ENCODE results near the gene C2orf49.
"Not testable (repeated sequence)": the region's sequence is repeated elsewhere in the genome, so short reads cannot be mapped to it uniquely, and the experiment has no call there.

C2orf49 gene

DNA sequence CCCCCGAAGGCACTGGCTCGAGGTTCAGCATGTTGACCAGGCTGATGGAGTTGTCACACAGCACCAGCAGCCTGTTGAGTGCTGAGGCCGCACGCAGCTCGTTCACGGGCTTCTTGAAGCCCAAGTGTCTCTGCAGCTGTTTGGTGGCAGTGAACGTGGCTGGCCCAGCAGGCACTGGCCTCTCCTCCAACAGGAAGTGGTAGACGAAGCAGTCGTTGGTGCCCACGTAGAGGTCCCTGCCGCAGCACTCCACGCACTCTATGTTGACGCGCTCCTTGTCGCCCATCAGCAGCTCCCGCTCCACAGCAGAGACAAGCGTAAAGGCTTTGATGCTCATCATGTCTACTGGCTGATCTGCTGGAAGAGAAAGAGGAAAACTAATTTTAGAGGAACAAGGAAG, 29.4 kb upstream of the C2orf49 start:
- Mint-ChIP-seq H3K4me3 (no peak overlapping the region), H3K27ac (no peak overlapping the region), H3K27me3 (no peaks in the 10 kb centered on the region), H3K36me3 (peaks cover 31 to 36% of the 10 kb centered on the region in 2 donors), H3K4me1 (peaks cover 16 to 40% of the 10 kb centered on the region in 2 donors), H3K9me3 (peaks cover 3 to 4% of the 10 kb centered on the region in 2 donors)
- ATAC-seq (replicated peaks) (no peak), DNase-seq (no peak)

- ATAC-seq (replicated peaks): no peak
- Mint-ChIP-seq H3K9me3 (peaks cover 3 to 4% of the 10 kb centered on the region in 2 donors), H3K36me3 (peaks cover 31 to 36% of the 10 kb centered on the region in 2 donors), H3K4me3 (no peak overlapping the region), H3K4me1 (peaks cover 18 to 41% of the 10 kb centered on the region in 2 donors), H3K27ac (no peak overlapping the region), H3K27me3 (no peaks in the 10 kb centered on the region)
- DNase-seq: no peak
These were observed 28.8 kb upstream of the C2orf49 start for GRCh38 chr2:105308382-105309146.

DNA sequence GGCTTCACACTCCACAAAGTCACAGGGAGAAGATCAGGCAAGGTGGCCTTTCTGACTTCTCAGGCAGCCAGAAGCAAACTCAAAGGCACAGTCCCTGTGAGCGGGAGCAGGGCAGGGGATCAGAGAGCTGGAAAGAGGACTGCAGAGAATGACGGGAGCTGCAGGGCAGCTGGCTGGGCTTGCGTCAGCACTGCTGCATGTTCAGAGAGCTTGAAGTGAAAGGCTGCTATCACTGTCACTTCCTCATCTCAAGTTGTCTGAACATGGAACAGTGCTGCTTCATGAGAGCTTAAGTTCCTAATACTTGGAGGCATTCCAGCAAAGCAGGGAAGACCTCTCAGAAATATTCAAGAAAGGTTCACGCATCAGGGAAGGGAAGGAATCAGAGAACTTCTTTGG, 28.2 kb upstream of the C2orf49 start:
- Mint-ChIP-seq H3K27ac (no peak overlapping the region), H3K9me3 (peaks cover 3 to 4% of the 10 kb centered on the region in 2 donors), H3K36me3 (peaks cover 31 to 34% of the 10 kb centered on the region in 2 donors), H3K4me1 (peaks cover 20 to 38% of the 10 kb centered on the region in 2 donors), H3K4me3 (no peak overlapping the region), H3K27me3 (no peaks in the 10 kb centered on the region)
- peak; percentile 62 to 73 for ATAC-seq (replicated peaks)
- no peak for DNase-seq

GRCh38 chr2:105313877-105314276, 23.5 kb upstream of the C2orf49 start:
- peak overlapping the region; percentile 43 for H3K27ac Mint-ChIP-seq
- peaks cover 27 to 41% of the 10 kb centered on the region in 2 donors for H3K4me1 Mint-ChIP-seq
- no peak overlapping the region for H3K4me3 Mint-ChIP-seq
- peak; percentile 93 for ATAC-seq (replicated peaks)
- DNase-seq: no peak
- H3K27me3 Mint-ChIP-seq: no peaks in the 10 kb centered on the region
- peaks cover 12 to 22% of the 10 kb centered on the region in 2 donors for H3K36me3 Mint-ChIP-seq
- H3K9me3 Mint-ChIP-seq: peaks cover 3 to 4% of the 10 kb centered on the region in 2 donors

- peak; percentile 28 to 53 for ATAC-seq (replicated peaks)
- Mint-ChIP-seq H3K9me3 (peaks cover under 1 to 1% of the 10 kb centered on the region in 2 donors), H3K27me3 (no peaks in the 10 kb centered on the region), H3K36me3 (peaks cover 10 to 19% of the 10 kb centered on the region in 2 donors), H3K27ac (peak overlapping the region; percentile 88), H3K4me1 (peaks cover 25 to 38% of the 10 kb centered on the region in 2 donors), H3K4me3 (no peak overlapping the region)
- DNase-seq: no peak
These were observed 22.0 kb upstream of the C2orf49 start for GRCh38 chr2:105315314-105315713.

GRCh38 chr2:105317937-105318336, 19.4 kb upstream of the C2orf49 start:
- ATAC-seq (replicated peaks) (no peak), DNase-seq (no peak)
- no peak overlapping the region for H3K27ac Mint-ChIP-seq
- H3K4me1 Mint-ChIP-seq: peaks cover 29 to 38% of the 10 kb centered on the region in 2 donors
- peaks cover 10 to 20% of the 10 kb centered on the region in 2 donors for H3K36me3 Mint-ChIP-seq
- H3K27me3 Mint-ChIP-seq: no peaks in the 10 kb centered on the region
- H3K4me3 Mint-ChIP-seq: no peak overlapping the region
- H3K9me3 Mint-ChIP-seq: no peaks in the 10 kb centered on the region

- H3K9me3 Mint-ChIP-seq: no peaks in the 10 kb centered on the region
- H3K4me1 Mint-ChIP-seq: peaks cover 36 to 55% of the 10 kb centered on the region in 2 donors
- ATAC-seq (replicated peaks): no peak
- H3K36me3 Mint-ChIP-seq: peaks cover 14 to 31% of the 10 kb centered on the region in 2 donors
- no peak overlapping the region for H3K27ac Mint-ChIP-seq
- H3K27me3 Mint-ChIP-seq: no peaks in the 10 kb centered on the region
- no peak for DNase-seq
- no peak overlapping the region for H3K4me3 Mint-ChIP-seq
These were observed 16.6 kb upstream of the C2orf49 start for GRCh38 chr2:105320651-105321215.

DNA sequence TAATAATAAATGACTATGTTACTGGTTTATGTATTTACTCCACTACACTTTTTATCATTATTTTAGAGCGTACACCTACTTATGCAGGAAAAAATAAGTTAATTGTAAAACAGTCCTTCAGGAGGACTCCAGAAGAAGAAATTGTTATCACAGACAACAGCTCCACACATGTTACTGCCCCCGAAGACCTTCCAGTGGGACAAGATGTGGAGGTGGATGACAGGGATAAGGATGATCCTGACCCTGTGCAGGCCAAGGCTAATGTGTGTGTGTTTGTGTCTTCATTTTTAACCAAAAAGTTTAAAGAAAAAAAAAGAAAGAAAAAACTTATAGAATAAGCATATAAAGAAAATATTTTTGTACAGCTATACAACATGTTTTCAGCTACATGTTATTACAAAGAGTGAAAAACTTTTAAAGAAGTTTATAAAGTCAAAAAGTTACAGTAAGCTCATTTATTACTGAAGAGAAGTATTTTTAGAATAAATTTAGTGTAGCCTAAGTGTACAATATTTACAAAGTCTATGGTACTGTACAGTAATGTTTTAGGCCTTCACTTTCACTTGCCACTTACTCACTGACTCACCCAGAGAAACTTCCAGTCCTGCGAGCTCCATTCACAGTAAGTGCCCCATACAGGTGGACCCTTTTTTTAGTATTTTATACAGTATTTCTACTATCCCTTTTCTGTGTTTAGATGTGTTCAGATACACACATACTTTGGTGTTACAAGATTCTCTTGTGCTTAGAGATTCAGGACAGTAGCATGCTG, 15.3 kb upstream of the C2orf49 start:
- ATAC-seq (replicated peaks): peak in 1 of 2 donors; percentile 9

GRCh38 chr2:105323111-105323510, 14.2 kb upstream of the C2orf49 start:
- Mint-ChIP-seq H3K36me3 (peaks cover 10 to 27% of the 10 kb centered on the region in 2 donors), H3K4me1 (peaks cover 40 to 59% of the 10 kb centered on the region in 2 donors), H3K9me3 (no peaks in the 10 kb centered on the region), H3K27me3 (no peaks in the 10 kb centered on the region), H3K4me3 (peak overlapping the region in 1 of 2 donors; percentile 20), H3K27ac (no peak overlapping the region)
- ATAC-seq (replicated peaks) (peak; percentile 38 to 41), DNase-seq (no peak)

More for the DNA sequence above, 15.3 kb upstream of the C2orf49 start:
- Mint-ChIP-seq H3K4me3 (no peak overlapping the region), H3K27me3 (no peaks in the 10 kb centered on the region), H3K36me3 (peaks cover 14 to 34% of the 10 kb centered on the region in 2 donors), H3K9me3 (no peaks in the 10 kb centered on the region), H3K4me1 (peaks cover 40 to 59% of the 10 kb centered on the region in 2 donors), H3K27ac (no peak overlapping the region)
- no peak for DNase-seq

- peak; percentile 33 to 39 for ATAC-seq (replicated peaks)
- H3K36me3 Mint-ChIP-seq: peaks cover 9 to 27% of the 10 kb centered on the region in 2 donors
- DNase-seq: no peak
- H3K4me3 Mint-ChIP-seq: peak overlapping the region in 1 of 2 donors; percentile 19
- H3K27ac Mint-ChIP-seq: no peak overlapping the region
- H3K27me3 Mint-ChIP-seq: no peaks in the 10 kb centered on the region
- no peaks in the 10 kb centered on the region for H3K9me3 Mint-ChIP-seq
- H3K4me1 Mint-ChIP-seq: peaks cover 44 to 64% of the 10 kb centered on the region in 2 donors
These were observed 13.2 kb upstream of the C2orf49 start for GRCh38 chr2:105324101-105324500.

DNA sequence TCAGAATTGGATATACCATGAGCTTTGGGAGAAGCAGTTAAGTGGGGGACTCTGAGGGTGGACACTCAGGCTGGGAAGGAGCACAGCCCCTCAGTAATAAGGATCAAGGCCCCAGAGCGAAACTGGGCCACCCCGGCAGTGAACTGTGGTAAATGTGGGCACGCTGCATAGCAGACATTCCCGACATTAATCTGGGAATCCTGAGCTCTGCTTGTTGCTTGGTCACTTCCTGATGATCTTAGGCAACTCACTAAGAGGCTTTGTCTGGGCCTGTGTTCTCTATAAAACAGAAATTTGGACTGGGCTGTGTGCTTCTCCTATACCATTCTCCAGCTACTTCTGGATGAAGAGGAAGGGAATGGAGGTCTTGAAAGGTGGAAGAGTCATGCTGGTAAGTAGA, 12.6 kb upstream of the C2orf49 start:
- Mint-ChIP-seq H3K36me3 (peaks cover 9 to 27% of the 10 kb centered on the region in 2 donors), H3K4me1 (peaks cover 45 to 66% of the 10 kb centered on the region in 2 donors), H3K27ac (no peak overlapping the region), H3K9me3 (no peaks in the 10 kb centered on the region), H3K27me3 (no peaks in the 10 kb centered on the region), H3K4me3 (no peak overlapping the region)
- ATAC-seq (replicated peaks) (no peak), DNase-seq (no peak)

DNA sequence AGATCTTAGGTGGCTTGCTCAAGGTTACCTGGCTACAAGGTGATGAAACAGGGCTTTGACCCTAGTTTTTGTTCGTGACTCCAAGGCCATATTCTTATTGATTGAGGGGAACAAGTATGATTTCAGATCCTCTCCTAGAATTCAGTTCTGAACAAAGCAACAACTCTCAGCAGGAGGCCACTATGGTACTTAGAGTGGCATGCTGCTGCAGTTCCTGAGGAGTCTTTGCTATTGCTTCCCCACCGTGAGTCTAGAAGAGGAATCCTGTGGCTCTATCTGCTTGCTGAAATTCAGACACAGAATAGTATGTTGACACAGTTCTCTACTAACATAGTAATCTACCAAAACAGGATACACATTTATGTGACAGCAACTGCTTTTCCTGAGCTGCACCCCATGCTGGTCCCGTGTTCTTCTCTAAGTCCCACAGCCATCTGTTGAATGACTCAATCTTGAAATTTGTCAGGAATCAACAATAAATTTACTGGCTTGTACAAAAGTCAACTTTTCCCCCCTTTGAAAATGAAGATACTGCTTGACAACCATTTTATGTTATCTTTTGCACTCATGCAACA, 11.9 kb upstream of the C2orf49 start:
- peaks cover 44 to 66% of the 10 kb centered on the region in 2 donors for H3K4me1 Mint-ChIP-seq
- peaks cover 9 to 27% of the 10 kb centered on the region in 2 donors for H3K36me3 Mint-ChIP-seq
- DNase-seq (no peak), ATAC-seq (replicated peaks) (no peak)
- H3K9me3 Mint-ChIP-seq: no peaks in the 10 kb centered on the region
- H3K4me3 Mint-ChIP-seq: no peak overlapping the region
- no peaks in the 10 kb centered on the region for H3K27me3 Mint-ChIP-seq
- H3K27ac Mint-ChIP-seq: no peak overlapping the region

- not testable (repeated sequence) for H3K27me3 Mint-ChIP-seq; H3K9me3 Mint-ChIP-seq; DNase-seq; H3K4me3 Mint-ChIP-seq; ATAC-seq (replicated peaks); H3K27ac Mint-ChIP-seq
- Mint-ChIP-seq H3K36me3 (peaks cover 9 to 27% of the 10 kb centered on the region in 2 donors), H3K4me1 (peaks cover 47 to 70% of the 10 kb centered on the region in 2 donors)
These were observed 10.1 kb upstream of the C2orf49 start for GRCh38 chr2:105327271-105327670.

DNA sequence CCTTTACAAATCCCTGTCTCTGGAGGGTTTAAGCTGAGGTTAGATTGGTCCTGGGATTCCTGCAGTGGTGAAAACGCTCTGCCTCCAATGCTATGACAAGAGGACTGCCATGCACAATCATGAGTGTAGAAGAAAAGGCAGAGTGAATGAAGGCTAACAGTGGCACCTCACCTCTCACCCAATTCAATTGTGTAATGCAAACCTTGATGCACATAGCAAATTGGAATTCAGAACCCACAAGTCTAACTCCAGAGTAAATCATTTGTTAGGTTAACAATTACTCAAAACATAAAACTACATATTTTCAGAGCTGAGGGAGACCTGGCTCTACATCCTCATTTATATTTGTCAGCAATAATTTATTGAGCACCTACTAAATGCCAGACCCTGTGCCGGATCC, 9.7 kb upstream of the C2orf49 start:
- no peaks in the 10 kb centered on the region for H3K27me3 Mint-ChIP-seq
- ATAC-seq (replicated peaks) (no peak), DNase-seq (no peak)
- peaks cover 8 to 26% of the 10 kb centered on the region in 2 donors for H3K36me3 Mint-ChIP-seq
- peaks cover 43 to 67% of the 10 kb centered on the region in 2 donors for H3K4me1 Mint-ChIP-seq
- no peaks in the 10 kb centered on the region for H3K9me3 Mint-ChIP-seq
- H3K27ac Mint-ChIP-seq: no peak overlapping the region
- peak overlapping the region; percentile 25 to 85 for H3K4me3 Mint-ChIP-seq

Data from stimulated activated naive B cell treated with anti-CD40 and anti-IgM and Interleukin-4, amounts not matched to agents 10 μg/mL and 1 μg/mL and 100 μg/mL, for 72 hours (primary cell).